Fibroblast of skin of left quadriceps (primary cell): ENCODE results near the gene VHLL.
"Not testable (repeated sequence)": the region's sequence is repeated elsewhere in the genome, so short reads cannot be mapped to it uniquely, and the experiment has no call there.

Source experiments
- DNase-seq, 2 experiments: peaks; one replicate each; pipeline ENCODE4 v3.0.0-alpha.2; 2013; ENCODE audit warnings: low read depth in 2 of 2

VHLL gene

GRCh38 chr1:156298852-156299357, at the start of gene VHLL:
Gene VHLL (minus strand): TSS chr1:156299307. CDS start chr1:156299189, 118 bp downstream.
- DNase-seq: no peak

GRCh38 chr1:156347331-156347730, 48.2 kb upstream of the VHLL start:
- peak; percentile 71 to 75 for DNase-seq

- peak; percentile 66 to 68 for DNase-seq
Observed at GRCh38 chr1:156346636-156347035, 47.5 kb upstream of the VHLL start.

GRCh38 chr1:156346035-156346434, 46.9 kb upstream of the VHLL start:
- not testable (repeated sequence) for DNase-seq

GRCh38 chr1:156344409-156344808, 45.3 kb upstream of the VHLL start:
- DNase-seq: no peak

GRCh38 chr1:156342166-156342955, 43.3 kb upstream of the VHLL start:
- DNase-seq: no peak

GRCh38 chr1:156338180-156338976, 39.3 kb upstream of the VHLL start, which contains the start of the genes CCT3 and TSACC:
Gene CCT3 (minus strand): TSS chr1:156338292. CDS start chr1:156338184, 108 bp downstream.
Gene TSACC (plus strand): TSS chr1:156338526. CDS start chr1:156339758, 1,232 bp downstream.
- peak; percentile 100 for DNase-seq

- no peak for DNase-seq
Observed at GRCh38 chr1:156337888-156338179, 38.7 kb upstream of the VHLL start.

- no peak for DNase-seq
Observed at GRCh38 chr1:156337052-156337887, 38.2 kb upstream of the VHLL start.

GRCh38 chr1:156336242-156336641, 37.1 kb upstream of the VHLL start:
- DNase-seq: no peak

- DNase-seq: not testable (repeated sequence)
Observed at GRCh38 chr1:156323179-156323578, 24.1 kb upstream of the VHLL start.

- no peak for DNase-seq
Observed at GRCh38 chr1:156320560-156320959, 21.5 kb upstream of the VHLL start.

GRCh38 chr1:156319664-156320063, 20.6 kb upstream of the VHLL start:
- DNase-seq: peak in 1 of 2 experiments; percentile 11

- no peak for DNase-seq
Observed at GRCh38 chr1:156316909-156317308, 17.8 kb upstream of the VHLL start.

GRCh38 chr1:156310962-156311361, 11.9 kb upstream of the VHLL start:
- DNase-seq: no peak

GRCh38 chr1:156308078-156308477, 9.0 kb upstream of the VHLL start:
- DNase-seq: no peak

- DNase-seq: no peak
Observed at GRCh38 chr1:156305215-156305614, 6.1 kb upstream of the VHLL start.

- DNase-seq: no peak
Observed at GRCh38 chr1:156303241-156303640, 4.1 kb upstream of the VHLL start.

GRCh38 chr1:156295391-156295947, 3.6 kb downstream of the VHLL start, which contains the start of gene GLMP:
Gene GLMP (minus strand): TSS chr1:156295679. CDS start chr1:156295645, 34 bp downstream.
- DNase-seq: no peak

- no peak for DNase-seq
Observed at GRCh38 chr1:156293895-156294294, 5.2 kb downstream of the VHLL start.

GRCh38 chr1:156293098-156293434, 6.0 kb downstream of the VHLL start:
- no peak for DNase-seq
